ENCODE measurements around the gene SH2D1A.

Gene SH2D1A

DNA sequence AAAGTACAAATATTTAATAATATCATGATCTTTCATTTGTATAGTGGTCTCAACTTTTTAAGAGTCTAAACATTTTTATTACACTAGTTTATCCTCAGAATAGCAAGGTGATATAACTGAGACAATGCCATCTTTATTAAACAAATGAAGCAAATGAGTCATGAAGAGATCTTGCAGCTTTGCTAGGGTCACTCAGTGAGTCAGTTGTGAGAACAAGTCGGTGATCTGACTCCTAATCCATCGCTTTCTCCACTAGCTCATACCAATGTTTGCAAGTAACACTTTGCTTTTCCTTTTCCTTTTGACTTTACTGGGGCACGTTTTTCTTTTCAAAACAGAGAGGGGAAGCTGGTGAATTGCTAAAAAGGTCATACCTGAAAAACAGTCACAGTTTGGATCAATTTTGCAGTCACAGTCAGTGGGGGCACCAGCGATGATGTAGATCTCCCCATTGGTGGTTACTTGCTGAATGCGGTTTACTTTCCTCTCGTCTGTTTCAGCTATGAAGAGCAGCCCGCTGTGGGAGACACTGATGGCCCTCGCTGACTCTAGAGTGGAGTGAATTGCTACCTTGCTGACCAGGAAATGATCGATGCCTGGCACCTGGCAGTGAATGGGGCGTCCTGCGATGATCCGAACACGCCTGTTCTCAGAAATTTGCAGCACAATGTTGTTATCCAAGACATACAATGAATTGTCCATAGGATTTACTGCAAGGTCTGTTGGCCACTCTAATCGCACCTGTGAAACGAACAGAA is 75.7 kb downstream of the SH2D1A start:
- DNase-seq (ENCODE audit: low spot score) = peak; percentile 7
